Nephron (organoid): ENCODE data around the gene ASCC1.

Experiments used
- H3K27ac Mint-ChIP-seq, 3 experiments: 2 replicates each; pipeline ENCODE4 v1.8.0; 2020; ENCODE audit warnings: mixed read lengths in 3 of 3, mild to moderate bottlenecking in 2 of 3, moderate library complexity in 1 of 3
- H3K27me3 Mint-ChIP-seq: 2 replicates; pipeline ENCODE4 v1.8.0; 2021; ENCODE audit warnings: low read depth, mild to moderate bottlenecking, moderate library complexity, mixed read lengths
- H3K36me3 Mint-ChIP-seq: 2 replicates; pipeline ENCODE4 v1.8.0; 2020; ENCODE audit warnings: low read depth, mixed read lengths
- H3K4me1 Mint-ChIP-seq: 2 replicates; pipeline ENCODE4 v1.8.0; 2020; ENCODE audit warnings: mixed read lengths
- H3K4me3 Mint-ChIP-seq, 3 experiments: 2 replicates each; pipeline ENCODE4 v1.8.0; 2020; ENCODE audit warnings: mild to moderate bottlenecking in 3 of 3, mixed read lengths in 3 of 3, moderate library complexity in 2 of 3
- H3K9me3 Mint-ChIP-seq: 2 replicates; pipeline ENCODE4 v1.8.0; 2020; ENCODE audit warnings: mixed read lengths
- CTCF ChIP-seq, 3 experiments: fragments of 200-600 bp; sonication (generic); IDR thresholded peaks; one replicate each; pipeline ENCODE4 v1.5.0; 2021; ENCODE audit warnings: antibody characterized with exemption in 3 of 3; ENCODE audit not compliant: unreplicated experiment in 3 of 3

The ASCC1 gene

GRCh38 chr10:72235544-72236279 is 19.6 kb upstream of the ASCC1 start:
- no peak for TF ChIP-seq CTCF (IDR thresholded peaks at IDR 0.05; ENCODE audit: unreplicated experiment in 3 of 3)
- peaks cover 35% of the 10 kb centered on the region for H3K36me3 Mint-ChIP-seq
- H3K9me3 Mint-ChIP-seq = no peaks in the 10 kb centered on the region
- H3K4me3 Mint-ChIP-seq = no peak overlapping the region
- H3K27ac Mint-ChIP-seq = peak overlapping the region in 2 of 3 experiments; percentile 3 to 38
- peaks cover 23% of the 10 kb centered on the region for H3K4me1 Mint-ChIP-seq
- H3K27me3 Mint-ChIP-seq = no peaks in the 10 kb centered on the region

GRCh38 chr10:72234560-72235095 is 18.6 kb upstream of the ASCC1 start:
- Mint-ChIP-seq H3K4me3 (no peak overlapping the region), H3K27me3 (no peaks in the 10 kb centered on the region), H3K9me3 (no peaks in the 10 kb centered on the region), H3K4me1 (peaks cover 26% of the 10 kb centered on the region), H3K27ac (no peak overlapping the region), H3K36me3 (peaks cover 45% of the 10 kb centered on the region)
- TF ChIP-seq CTCF (IDR thresholded peaks at IDR 0.05; ENCODE audit: unreplicated experiment in 3 of 3) = no peak

GRCh38 chr10:72233621-72234020 is 17.5 kb upstream of the ASCC1 start:
- Mint-ChIP-seq H3K36me3 (peaks cover 45% of the 10 kb centered on the region), H3K4me3 (no peak overlapping the region), H3K27me3 (no peaks in the 10 kb centered on the region), H3K4me1 (peaks cover 33% of the 10 kb centered on the region), H3K27ac (no peak overlapping the region), H3K9me3 (no peaks in the 10 kb centered on the region)
- no peak for TF ChIP-seq CTCF (IDR thresholded peaks at IDR 0.05; ENCODE audit: unreplicated experiment in 3 of 3)

- Mint-ChIP-seq H3K27me3 (no peaks in the 10 kb centered on the region), H3K4me3 (no peak overlapping the region), H3K9me3 (no peaks in the 10 kb centered on the region), H3K4me1 (peaks cover 31% of the 10 kb centered on the region), H3K36me3 (peaks cover 35% of the 10 kb centered on the region), H3K27ac (peak overlapping the region; percentile 29 to 87 (median 58))
- TF ChIP-seq CTCF (IDR thresholded peaks at IDR 0.05; ENCODE audit: unreplicated experiment in 3 of 3) = no peak
Measured at GRCh38 chr10:72229261-72230251, 13.5 kb upstream of the ASCC1 start.

GRCh38 chr10:72228318-72228751 is 12.3 kb upstream of the ASCC1 start:
- H3K27ac Mint-ChIP-seq = peak overlapping the region; percentile 51 to 71 (median 57)
- H3K36me3 Mint-ChIP-seq = peaks cover 36% of the 10 kb centered on the region
- TF ChIP-seq CTCF (IDR thresholded peaks at IDR 0.05; ENCODE audit: unreplicated experiment in 3 of 3) = no peak
- no peaks in the 10 kb centered on the region for H3K27me3 Mint-ChIP-seq
- peaks cover 39% of the 10 kb centered on the region for H3K4me1 Mint-ChIP-seq
- no peaks in the 10 kb centered on the region for H3K9me3 Mint-ChIP-seq
- H3K4me3 Mint-ChIP-seq = no peak overlapping the region
